ENCODE results near the gene HOXC4.

HOXC4 gene

DNA sequence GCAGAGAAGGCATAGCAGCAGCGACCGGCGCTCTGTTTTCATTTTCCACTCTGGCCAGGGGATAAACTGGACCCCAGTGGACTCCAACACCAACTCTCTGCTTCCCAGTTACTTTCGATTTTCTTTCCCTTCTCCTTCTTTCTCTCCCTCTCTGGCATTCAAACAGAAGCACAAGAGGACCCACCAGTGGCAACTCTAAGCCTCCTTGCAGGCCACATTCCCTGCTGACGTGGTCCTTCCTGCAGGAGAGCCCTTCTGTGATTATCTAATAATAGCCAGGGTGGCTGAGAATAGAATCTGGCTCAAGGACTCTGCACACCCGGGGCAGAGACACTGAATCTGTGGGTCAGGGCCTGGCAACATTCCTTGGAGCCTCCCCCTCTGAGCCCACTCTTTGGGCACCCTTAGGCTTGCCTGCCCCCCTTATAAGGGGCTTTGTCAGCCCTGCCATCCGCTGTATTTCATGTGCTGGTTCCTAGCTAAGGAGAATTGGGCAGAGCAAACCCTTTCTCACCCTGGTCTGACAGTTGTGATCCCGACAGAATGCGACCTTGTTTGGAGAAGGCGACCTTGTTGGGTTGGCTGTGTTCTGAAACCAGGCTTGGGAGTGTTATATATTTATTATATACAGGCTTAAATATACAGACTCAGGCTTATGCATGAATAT is 33.6 kb upstream of the HOXC4 start:
- TF ChIP-seq GATA3 (IDR thresholded peaks at IDR 0.05; ENCODE audit: low read depth, low read length) (no peak), GATA2 (IDR thresholded peaks at IDR 0.05; ENCODE audit: low read depth, low read length) (no peak)

DNA sequence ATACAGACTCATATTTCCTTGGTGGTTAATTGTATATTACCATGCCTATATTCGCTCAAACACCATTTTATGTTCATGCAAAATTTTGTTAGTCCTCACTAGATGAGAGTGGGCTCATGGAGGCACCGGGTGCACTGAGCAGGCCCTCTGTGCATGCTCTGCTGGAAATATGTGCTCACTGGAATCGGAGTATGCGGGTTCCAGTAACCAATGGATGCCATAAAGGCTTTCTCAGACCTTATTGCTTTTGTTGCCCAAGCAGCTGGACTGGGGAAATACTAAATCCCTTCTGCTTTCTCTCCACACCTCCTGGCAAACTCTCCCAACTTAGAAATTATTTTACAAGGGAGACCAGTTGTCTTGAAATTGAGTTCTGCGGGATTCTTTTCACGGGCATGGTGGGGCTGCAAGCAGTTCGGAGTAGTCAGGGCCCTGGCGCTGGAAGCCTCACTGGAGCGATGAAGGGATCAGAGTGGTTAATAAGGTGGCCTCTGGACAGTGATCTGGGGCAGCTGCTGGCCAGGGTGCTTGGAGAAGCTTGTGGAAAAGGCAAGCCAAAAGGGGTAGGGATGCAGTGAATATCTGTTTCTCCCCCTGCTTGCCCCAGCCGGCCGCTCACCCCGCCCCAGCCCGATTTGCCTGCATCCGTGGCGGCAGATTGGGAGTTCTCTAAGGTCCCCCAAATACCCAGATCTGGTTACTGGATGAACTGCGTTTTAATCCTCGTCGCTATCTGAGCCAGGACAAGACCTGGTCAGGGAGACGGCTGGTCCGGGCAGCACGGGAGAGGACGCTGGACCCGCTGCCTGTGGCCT is 32.8 kb upstream of the HOXC4 start:
- TF ChIP-seq GATA3 (IDR thresholded peaks at IDR 0.05; ENCODE audit: low read depth, low read length) = no peak
- no peak for TF ChIP-seq GATA2 (IDR thresholded peaks at IDR 0.05; ENCODE audit: low read depth, low read length)

DNA sequence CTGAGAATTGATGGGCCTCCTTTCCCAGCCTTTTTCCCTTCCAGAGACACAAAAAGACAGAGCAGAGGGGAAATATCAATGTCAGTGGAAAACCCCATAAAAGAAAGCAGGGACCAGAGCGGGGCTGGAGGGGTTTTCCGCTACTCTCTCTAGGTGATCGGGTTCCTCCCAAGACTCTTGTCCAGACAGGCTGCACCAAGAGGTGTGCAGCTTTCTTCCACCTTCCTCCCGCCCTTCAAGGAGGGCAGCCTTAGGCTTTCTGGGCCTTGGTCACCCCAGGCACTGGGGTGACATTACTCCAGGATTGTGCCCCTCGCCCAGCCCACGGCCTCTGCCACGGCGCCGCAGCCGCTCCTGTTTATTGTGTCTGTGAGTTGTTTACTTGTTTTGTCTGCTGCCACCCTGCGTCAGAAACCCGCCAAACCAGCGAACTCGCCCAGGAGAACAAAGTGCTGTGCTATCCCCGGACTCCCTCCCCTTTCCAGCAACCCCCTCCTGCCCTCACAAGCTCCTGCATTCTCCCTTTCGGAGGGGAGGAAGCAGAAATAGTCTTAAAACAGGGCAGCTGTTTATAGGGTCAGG is 32.1 kb upstream of the HOXC4 start:
- TF ChIP-seq GATA2 (IDR thresholded peaks at IDR 0.05; ENCODE audit: low read depth, low read length) (no peak), GATA3 (IDR thresholded peaks at IDR 0.05; ENCODE audit: low read depth, low read length) (no peak)

DNA sequence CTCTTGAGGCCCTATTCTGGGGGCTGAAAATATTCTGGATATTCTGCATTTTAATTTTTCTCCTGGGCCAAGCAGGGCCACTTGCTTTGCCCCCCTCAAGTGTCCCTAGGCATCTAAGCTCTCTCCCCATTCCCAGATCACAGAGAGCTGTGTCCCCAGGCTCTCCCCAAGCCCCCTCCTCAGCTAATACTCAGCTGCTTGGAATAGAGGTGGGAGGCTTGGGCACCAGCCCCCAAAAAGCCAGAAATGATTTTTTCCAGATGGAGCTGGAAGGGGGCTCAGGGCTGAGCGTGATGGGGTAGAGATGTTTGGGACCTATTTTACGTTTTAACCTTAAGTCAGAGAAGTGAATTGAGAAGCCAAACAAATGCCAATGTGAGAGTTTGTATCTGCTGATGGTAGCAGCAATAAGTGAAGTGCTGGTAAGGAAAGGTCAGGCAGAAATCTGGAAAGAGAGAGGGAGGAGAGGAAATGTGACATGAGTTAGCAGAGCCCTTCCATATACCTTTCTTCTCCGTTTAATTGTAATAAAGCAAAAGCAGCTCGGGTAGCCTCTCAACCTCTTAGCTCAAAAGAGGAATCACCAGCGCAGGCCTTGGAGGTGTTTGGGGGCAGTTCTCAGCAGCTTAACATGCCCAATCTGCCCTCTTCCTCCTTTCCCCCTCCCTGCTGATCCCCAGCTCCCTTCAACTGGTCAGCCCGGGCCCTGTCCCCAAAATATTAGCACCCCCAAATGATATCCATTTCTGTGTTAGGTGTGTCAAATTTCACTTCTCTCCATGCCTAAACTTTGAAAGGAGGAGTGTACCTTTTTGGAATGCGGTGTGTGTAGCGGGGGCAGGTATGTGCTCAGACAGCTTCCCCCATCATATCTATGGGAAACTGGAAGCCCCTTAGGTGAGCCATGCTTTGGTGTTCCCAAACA is 30.4 kb upstream of the HOXC4 start:
- TF ChIP-seq GATA3 (IDR thresholded peaks at IDR 0.05; ENCODE audit: low read depth, low read length) (no peak), GATA2 (IDR thresholded peaks at IDR 0.05; ENCODE audit: low read depth, low read length) (no peak)

DNA sequence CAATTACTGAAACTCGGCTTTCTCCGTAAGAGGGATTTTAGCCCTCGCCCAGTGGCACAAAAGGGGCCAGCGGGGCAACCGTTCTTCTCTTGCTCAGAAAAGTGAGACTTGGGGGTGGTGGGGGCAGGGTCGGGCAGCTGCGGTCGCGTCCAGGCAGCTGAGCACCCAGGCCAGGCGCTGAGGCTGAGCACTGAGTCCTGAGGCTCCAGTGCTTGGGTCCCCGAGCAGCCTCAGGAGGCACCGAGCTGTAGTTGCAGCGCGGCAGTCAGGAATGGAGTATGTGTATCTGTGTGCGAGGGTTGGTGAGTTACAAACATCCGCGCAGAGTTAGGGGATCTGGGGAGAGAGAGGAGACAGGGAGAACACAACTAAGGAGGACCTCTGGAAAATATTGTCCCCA is 29.5 kb upstream of the HOXC4 start:
- TF ChIP-seq GATA2 (IDR thresholded peaks at IDR 0.05; ENCODE audit: low read depth, low read length) (no peak), GATA3 (IDR thresholded peaks at IDR 0.05; ENCODE audit: low read depth, low read length) (no peak)

DNA sequence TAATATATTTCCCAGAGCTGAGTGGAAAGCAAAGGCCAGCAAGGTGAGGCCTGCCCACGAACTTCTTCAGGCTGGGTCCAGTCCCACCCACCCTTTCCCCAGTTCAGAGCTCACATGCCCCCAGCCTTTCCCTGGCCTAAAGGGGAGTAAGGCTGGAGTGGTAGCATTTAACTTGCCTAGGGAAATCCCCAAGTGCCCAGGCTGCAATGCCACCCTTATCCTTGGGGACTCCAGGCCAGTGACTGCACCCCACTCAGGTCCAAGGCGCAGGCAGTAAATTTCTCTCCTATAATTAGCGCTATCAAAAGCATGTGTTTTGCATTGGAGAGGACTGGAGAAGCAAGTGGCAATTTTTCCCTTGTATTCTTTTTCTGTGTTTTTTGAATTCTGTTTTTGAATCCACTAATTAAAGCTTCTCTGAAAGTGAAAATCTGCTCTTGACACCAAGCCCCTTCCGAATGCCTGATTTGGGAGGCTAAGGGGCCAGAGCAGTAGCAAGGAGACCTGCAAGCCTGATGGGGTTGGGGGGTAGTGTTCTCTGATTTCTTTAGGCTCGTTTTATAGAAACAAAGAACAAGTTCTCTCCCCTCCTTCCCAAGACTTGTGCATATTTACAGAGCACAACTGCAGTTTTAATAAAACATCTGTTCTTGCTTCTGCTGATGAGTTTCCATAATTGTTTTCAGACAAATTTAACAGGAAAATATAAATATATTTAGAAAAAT is 28.9 kb upstream of the HOXC4 start:
- TF ChIP-seq GATA2 (IDR thresholded peaks at IDR 0.05; ENCODE audit: low read depth, low read length) (no peak), GATA3 (IDR thresholded peaks at IDR 0.05; ENCODE audit: low read depth, low read length) (no peak)

DNA sequence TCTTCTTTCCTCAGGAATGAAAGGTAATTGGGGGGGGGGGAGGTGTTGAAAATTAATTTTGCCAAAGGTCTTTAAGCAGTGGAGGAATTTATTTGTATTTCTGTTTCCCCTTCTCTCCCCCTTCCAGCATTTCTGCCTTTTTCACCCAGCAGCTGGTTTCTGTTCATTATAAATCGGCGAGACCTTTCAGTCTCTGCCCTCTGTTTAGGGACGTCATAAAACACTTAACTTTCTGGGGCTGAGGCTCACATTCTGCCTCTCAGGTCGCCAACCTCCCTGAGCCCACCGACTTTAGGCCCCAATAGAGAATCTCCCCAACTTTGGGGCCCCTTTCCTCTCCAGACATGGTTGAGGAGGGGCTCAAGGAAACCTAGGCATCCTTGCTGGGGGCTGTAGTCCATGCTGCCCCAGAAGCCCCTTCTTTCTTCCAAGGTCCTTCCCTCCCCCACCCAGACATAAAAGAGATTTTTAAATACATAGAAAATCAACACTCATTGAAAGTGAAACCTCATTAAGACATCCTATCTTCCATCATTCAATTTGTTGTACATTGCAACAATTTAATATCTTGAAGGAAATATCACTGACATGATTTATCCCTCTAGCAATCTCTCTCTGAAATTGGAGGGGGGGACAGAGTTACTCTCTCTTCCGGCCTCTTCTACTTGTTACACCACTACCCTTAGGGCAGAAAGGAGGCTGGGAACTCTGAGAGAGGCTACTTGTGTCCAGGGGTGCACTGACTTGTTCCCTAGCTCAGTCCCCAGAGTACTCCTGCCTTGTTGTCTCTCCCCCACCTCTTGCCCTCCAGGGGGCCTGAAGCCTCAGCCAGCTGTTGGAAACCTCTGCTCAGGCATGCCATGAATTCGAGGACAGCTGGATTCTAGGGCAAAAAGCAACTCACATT is 27.9 kb upstream of the HOXC4 start:
- no peak for TF ChIP-seq GATA2 (IDR thresholded peaks at IDR 0.05; ENCODE audit: low read depth, low read length)
- TF ChIP-seq GATA3 (IDR thresholded peaks at IDR 0.05; ENCODE audit: low read depth, low read length) = no peak

DNA sequence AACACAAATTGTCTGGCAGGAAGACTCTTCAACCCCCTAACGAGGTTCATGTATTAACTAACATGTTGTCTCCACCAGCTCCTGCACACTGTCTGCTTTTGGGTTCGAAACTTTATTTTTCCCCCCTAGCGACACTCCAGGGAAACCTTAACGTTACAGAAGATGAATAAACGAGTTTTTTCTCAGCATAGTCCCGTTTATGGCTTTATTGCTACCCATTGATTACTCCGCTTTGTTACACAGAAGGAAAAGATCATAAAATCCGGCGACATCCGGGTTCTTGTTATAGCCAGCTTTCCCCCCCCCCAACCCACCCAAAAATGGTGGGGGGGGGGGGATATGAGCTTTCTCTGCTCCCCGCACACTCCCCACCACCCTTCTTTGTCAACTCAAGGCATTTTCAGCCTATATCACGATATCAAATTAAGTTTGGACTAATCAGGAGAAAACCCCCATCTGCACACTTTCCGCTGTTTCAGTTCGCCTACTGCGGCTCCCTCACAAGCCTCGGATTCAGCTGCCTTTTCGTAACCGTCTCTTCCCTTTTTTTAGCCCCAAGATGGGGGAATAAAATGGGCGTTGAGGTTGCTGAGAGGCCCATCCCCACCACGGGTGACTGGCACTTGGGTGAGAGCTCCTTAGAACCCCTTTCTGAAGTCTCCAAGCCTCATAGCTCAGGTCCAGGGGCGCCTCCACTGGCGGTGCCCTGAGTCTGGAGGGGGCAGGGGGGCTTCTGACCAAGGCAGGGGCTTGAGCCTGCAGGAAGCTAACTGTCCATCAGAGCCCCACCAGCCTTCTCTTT is 26.8 kb upstream of the HOXC4 start:
- TF ChIP-seq GATA2 (IDR thresholded peaks at IDR 0.05; ENCODE audit: low read depth, low read length) = no peak
- TF ChIP-seq GATA3 (IDR thresholded peaks at IDR 0.05; ENCODE audit: low read depth, low read length) = no peak

DNA sequence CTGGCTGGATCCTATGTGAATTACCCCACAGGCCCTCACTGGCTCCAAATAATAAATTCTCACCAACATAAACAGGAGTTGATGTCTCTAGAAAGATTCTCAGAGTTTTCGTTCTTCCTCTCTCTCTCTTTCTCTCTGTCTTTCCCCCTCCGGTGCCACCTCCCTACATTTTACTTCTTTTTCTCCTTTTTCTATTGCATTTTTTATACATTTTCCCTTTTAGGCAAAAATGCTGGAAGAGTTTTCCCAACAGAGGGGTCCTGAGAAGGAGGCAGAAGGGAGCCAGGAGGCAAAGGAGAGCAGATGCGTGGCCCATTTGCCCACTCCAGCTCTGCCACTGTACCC is 26.2 kb upstream of the HOXC4 start:
- TF ChIP-seq GATA2 (IDR thresholded peaks at IDR 0.05; ENCODE audit: low read depth, low read length) (no peak), GATA3 (IDR thresholded peaks at IDR 0.05; ENCODE audit: low read depth, low read length) (no peak)

DNA sequence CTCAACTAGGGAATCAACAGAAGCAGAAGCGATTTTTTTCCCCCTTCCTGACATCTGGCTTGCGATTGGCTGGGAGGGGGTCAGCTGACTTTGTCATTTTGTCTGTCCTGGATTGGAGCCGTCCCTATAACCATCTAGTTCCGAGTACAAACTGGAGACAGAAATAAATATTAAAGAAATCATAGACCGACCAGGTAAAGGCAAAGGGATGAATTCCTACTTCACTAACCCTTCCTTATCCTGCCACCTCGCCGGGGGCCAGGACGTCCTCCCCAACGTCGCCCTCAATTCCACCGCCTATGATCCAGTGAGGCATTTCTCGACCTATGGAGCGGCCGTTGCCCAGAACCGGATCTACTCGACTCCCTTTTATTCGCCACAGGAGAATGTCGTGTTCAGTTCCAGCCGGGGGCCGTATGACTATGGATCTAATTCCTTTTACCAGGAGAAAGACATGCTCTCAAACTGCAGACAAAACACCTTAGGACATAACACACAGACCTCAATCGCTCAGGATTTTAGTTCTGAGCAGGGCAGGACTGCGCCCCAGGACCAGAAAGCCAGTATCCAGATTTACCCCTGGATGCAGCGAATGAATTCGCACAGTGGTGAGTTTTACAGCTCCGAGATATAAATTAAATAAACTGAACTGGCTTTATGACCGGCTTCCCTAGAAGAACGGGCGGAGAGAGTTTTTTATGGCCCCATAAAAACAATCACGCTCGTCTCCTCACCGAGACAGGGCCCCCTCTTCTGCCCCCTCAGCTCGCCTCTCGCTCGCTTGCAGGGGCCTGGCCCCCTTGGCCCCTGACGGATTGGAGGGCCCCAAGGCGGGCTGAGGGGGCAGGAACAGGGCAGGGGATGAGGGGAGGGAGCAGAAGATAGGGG is 25.1 kb upstream of the HOXC4 start, which contains the start of gene HOXC6:
Gene HOXC6 (plus strand): TSS at position 127 of the 888 bp plus-strand sequence. CDS start 82 bp downstream, at position 209.
- TF ChIP-seq GATA3 (IDR thresholded peaks at IDR 0.05; ENCODE audit: low read depth, low read length) (no peak), GATA2 (IDR thresholded peaks at IDR 0.05; ENCODE audit: low read depth, low read length) (no peak)
